Keratinocyte (primary cell): ENCODE data around the gene CCSER1. TPM values are rescaled to one million over a fixed set of nuclear protein-coding genes. Genes with fewer than 3 reads are reported as not detected.
A peak's percentile ranks its signal among the peaks of the same experiment; 100 is the strongest.

Experiments
- DNase-seq: peaks from one replicate; pipeline ENCODE4 v3.0.0-alpha.2; 2011; ENCODE audit warnings: low read depth, missing footprints, low spot score
- FAIRE-seq: peaks from 2 replicates; lab custom pipeline; 2011; peaks lifted over from hg19 to GRCh38; lab: Jason Lieb, UNC
- H2AFZ ChIP-seq: 2 replicates; pipeline ENCODE4 v1.6.0; 2012; ENCODE audit warnings: low read length, control low read depth, inconsistent platforms; ENCODE audit not compliant: control insufficient read depth
- H3K27ac ChIP-seq: 2 replicates; pipeline ENCODE4 v1.5.1; 2011; ENCODE audit warnings: low read length; ENCODE audit not compliant: control insufficient read depth, insufficient read depth
- H3K27me3 ChIP-seq: 3 replicates; pipeline ENCODE4 v1.6.0; 2011; ENCODE audit warnings: low read length; ENCODE audit not compliant: control insufficient read depth, insufficient read depth; ENCODE audit errors: extremely low read depth
- H3K36me3 ChIP-seq, 2 experiments: 2 replicates in 1 of 2; 3 replicates in 1 of 2; pipeline ENCODE4 v1.5.1; 2011; ENCODE audit warnings: low read length in 2 of 2, mild to moderate bottlenecking in 1 of 2; ENCODE audit not compliant: control insufficient read depth in 2 of 2, insufficient read depth in 2 of 2; ENCODE audit errors: extremely low read depth in 1 of 2
- H3K4me1 ChIP-seq: 3 replicates; pipeline ENCODE4 v1.5.1; 2011; ENCODE audit warnings: low read length; ENCODE audit not compliant: control insufficient read depth, insufficient read depth; ENCODE audit errors: extremely low read depth
- H3K4me2 ChIP-seq: 3 replicates; pipeline ENCODE4 v1.6.0; 2011; ENCODE audit warnings: low read depth, low read length; ENCODE audit not compliant: control insufficient read depth, insufficient read depth; ENCODE audit errors: extremely low read depth
- H3K4me3 ChIP-seq, 3 experiments: fragments of 200-600 bp in 1 of 3; sonication (generic) in 1 of 3; 2 replicates in 2 of 3; 3 replicates in 1 of 3; pipeline ENCODE4 v1.5.1; 2011 to 2016; ENCODE audit warnings: low read length in 3 of 3, mild to moderate bottlenecking in 3 of 3, control low read depth in 2 of 3, inconsistent platforms in 1 of 3, low read depth in 1 of 3, mixed read lengths in 1 of 3, mixed run types in 1 of 3, moderate library complexity in 1 of 3; ENCODE audit not compliant: control insufficient read depth in 2 of 3, insufficient read depth in 2 of 3; ENCODE audit errors: extremely low read depth in 1 of 3
- H3K79me2 ChIP-seq: 2 replicates; pipeline ENCODE4 v1.6.0; 2012; ENCODE audit warnings: low read length; ENCODE audit not compliant: control insufficient read depth, insufficient read depth
- H3K9ac ChIP-seq: 3 replicates; pipeline ENCODE4 v1.6.0; 2011; ENCODE audit warnings: low read length; ENCODE audit not compliant: control insufficient read depth, insufficient read depth; ENCODE audit errors: extremely low read depth
- H3K9me1 ChIP-seq: 3 replicates; pipeline ENCODE4 v1.6.0; 2011; ENCODE audit warnings: low read length; ENCODE audit not compliant: control insufficient read depth, insufficient read depth; ENCODE audit errors: extremely low read depth
- H3K9me3 ChIP-seq: 2 replicates; pipeline ENCODE4 v1.5.1; 2012; ENCODE audit warnings: low read depth, low read length; ENCODE audit not compliant: control insufficient read depth
- H4K20me1 ChIP-seq: 3 replicates; pipeline ENCODE4 v1.6.0; 2011; ENCODE audit warnings: low read length; ENCODE audit not compliant: control insufficient read depth, insufficient read depth; ENCODE audit errors: extremely low read depth
- EZH2 ChIP-seq: IDR thresholded peaks from one replicate; pipeline ENCODE4 v1.6.1; 2012; ENCODE audit warnings: inconsistent platforms, mild to moderate bottlenecking, low read length, moderate library complexity
- dilution Hi-C: fragments of 300-500 bp; cut with MboI; formaldehyde crosslinking; loops from one replicate; pipeline ENCODE4 v1.7.0; 2020; ENCODE audit warnings: low sequenced_read_pairs; ENCODE audit not compliant: extremely low pct_ligation_motif_present
- polyA plus RNA-seq, 5 experiments: library from polyadenylated mRNA; depleted of rRNA in 3 of 5; stranded (reverse) in 3 of 5; stranded (forward) in 1 of 5; unstranded in 1 of 5; fragments of >200 nt; gene quantifications; 1 replicate in 1 of 5; 2 replicates in 3 of 5; 3 replicates in 1 of 5; pipeline versions ENCODE4 v1.2.1 to v1.2.3, GENCODE V29; 2011 to 2012; ENCODE audit warnings: missing spikeins in 2 of 5, low read depth in 1 of 5, low replicate concordance in 1 of 5
- TF ChIP-seq, protein P1 (sequence below), 3 experiments: IDR thresholded peaks in 1 of 3; conservative IDR thresholded peaks in 1 of 3; optimal IDR thresholded peaks in 1 of 3; 2 replicates in 2 of 3; 3 replicates in 1 of 3; pipeline versions ENCODE3 to v1.5.1; 2011; ENCODE audit warnings: low read length in 3 of 3, mild to moderate bottlenecking in 3 of 3, moderate library complexity in 2 of 3, control low read depth in 1 of 3, inconsistent platforms in 1 of 3; ENCODE audit not compliant: insufficient read depth in 2 of 3; ENCODE audit errors: extremely low read depth in 1 of 3

CCSER1 gene
- polyA plus RNA-seq, 1 donor (not counting 4 experiments of a cell fraction or from before 2014, with no cell fraction given), result 1.2 TPM

DNA sequence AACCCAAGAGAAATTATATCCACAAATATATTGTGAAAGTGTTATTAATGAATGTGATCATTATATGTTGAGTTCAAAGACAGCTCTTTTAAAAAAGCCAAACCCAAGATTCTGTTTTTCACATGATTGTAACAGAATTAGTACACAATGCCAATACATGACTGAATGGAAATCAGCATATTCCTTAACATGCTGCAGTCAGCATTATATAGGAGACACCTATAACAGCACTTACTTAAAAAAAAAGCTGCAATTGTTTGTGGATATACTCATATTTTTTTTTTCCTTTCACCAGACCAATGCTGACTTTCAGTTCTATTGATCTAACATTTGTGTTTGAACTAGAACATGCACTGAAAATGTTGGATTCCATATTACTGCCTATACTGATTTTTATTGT is 165.2 kb downstream of the CCSER1 start:
- H3K27me3 ChIP-seq, result no peaks in the 10 kb centered on the region
- no peaks in the 10 kb centered on the region for H4K20me1 ChIP-seq
- no peaks in the 10 kb centered on the region for H3K4me1 ChIP-seq
- no peak overlapping the region for H3K4me2 ChIP-seq
- no peaks in the 10 kb centered on the region for H3K79me2 ChIP-seq
- H3K9ac ChIP-seq, result no peak overlapping the region
- no peak overlapping the region for H3K27ac ChIP-seq
- dilution Hi-C loops, result no loop called here
- no peak overlapping the region for H2AFZ ChIP-seq
- no peaks in the 10 kb centered on the region for H3K9me1 ChIP-seq
- DNase-seq (no peak), FAIRE-seq (no peak)
- no peaks in the 10 kb centered on the region for H3K36me3 ChIP-seq
- no peak overlapping the region for H3K4me3 ChIP-seq
- TF ChIP-seq EZH2, result no peak
- TF ChIP-seq, protein P1, sequence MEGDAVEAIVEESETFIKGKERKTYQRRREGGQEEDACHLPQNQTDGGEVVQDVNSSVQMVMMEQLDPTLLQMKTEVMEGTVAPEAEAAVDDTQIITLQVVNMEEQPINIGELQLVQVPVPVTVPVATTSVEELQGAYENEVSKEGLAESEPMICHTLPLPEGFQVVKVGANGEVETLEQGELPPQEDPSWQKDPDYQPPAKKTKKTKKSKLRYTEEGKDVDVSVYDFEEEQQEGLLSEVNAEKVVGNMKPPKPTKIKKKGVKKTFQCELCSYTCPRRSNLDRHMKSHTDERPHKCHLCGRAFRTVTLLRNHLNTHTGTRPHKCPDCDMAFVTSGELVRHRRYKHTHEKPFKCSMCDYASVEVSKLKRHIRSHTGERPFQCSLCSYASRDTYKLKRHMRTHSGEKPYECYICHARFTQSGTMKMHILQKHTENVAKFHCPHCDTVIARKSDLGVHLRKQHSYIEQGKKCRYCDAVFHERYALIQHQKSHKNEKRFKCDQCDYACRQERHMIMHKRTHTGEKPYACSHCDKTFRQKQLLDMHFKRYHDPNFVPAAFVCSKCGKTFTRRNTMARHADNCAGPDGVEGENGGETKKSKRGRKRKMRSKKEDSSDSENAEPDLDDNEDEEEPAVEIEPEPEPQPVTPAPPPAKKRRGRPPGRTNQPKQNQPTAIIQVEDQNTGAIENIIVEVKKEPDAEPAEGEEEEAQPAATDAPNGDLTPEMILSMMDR (optimal IDR thresholded peaks at IDR 0.05 in 1 of 3, IDR thresholded peaks at IDR 0.05 in 1 of 3, conservative IDR thresholded peaks at IDR 0.05 in 1 of 3; ENCODE audit: extremely low read depth in 1 of 3, insufficient read depth in 2 of 3, low read length in 3 of 3), result no peak
- no peaks in the 10 kb centered on the region for H3K9me3 ChIP-seq

DNA sequence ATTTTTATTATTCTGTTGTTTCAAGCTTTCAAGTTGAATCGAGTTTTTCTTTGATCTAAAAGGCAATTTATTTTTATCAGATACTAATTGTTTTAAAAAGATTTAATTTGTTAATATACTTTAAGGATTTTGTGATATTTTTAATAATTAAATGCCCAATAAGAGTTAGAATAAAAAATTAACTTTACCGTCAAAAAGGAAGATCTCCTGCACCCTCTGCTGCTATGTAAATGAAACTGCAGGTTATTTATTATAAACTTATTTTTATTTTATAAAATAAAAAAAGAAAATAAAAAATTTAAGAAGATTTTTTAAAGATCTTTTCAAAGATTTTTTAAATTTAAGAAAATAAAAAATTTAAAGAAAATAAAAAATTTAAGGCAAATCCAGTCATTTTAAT is 166.1 kb downstream of the CCSER1 start:
- H3K4me1 ChIP-seq, result no peaks in the 10 kb centered on the region
- H3K4me3 ChIP-seq, result no peak overlapping the region
- DNase-seq (no peak), FAIRE-seq (no peak)
- H3K4me2 ChIP-seq, result no peak overlapping the region
- H3K79me2 ChIP-seq, result no peaks in the 10 kb centered on the region
- dilution Hi-C loops, result no loop called here
- H3K9me1 ChIP-seq, result no peaks in the 10 kb centered on the region
- TF ChIP-seq EZH2, result no peak
- TF ChIP-seq, protein P1 (optimal IDR thresholded peaks at IDR 0.05 in 1 of 3, IDR thresholded peaks at IDR 0.05 in 1 of 3, conservative IDR thresholded peaks at IDR 0.05 in 1 of 3; ENCODE audit: extremely low read depth in 1 of 3, insufficient read depth in 2 of 3, low read length in 3 of 3), result peak in 1 of 3 experiments; percentile 21
- no peak overlapping the region for H3K9ac ChIP-seq
- H3K27me3 ChIP-seq, result no peaks in the 10 kb centered on the region
- H4K20me1 ChIP-seq, result no peaks in the 10 kb centered on the region
- no peaks in the 10 kb centered on the region for H3K36me3 ChIP-seq
- H2AFZ ChIP-seq, result no peak overlapping the region
- no peaks in the 10 kb centered on the region for H3K9me3 ChIP-seq
- H3K27ac ChIP-seq, result no peak overlapping the region
